ENCODE results near the gene GPR83. TPM values are rescaled to one million over a fixed set of nuclear protein-coding genes. Genes with fewer than 3 reads are reported as not detected.
"Not testable (repeated sequence)": the region's sequence is repeated elsewhere in the genome, so short reads cannot be mapped to it uniquely, and the experiment has no call there.

The GPR83 gene
- total and polyA plus RNA-seq, 2 experiments from 2014 or later, result not detected

GRCh38 chr11:94398101-94398500, 3.1 kb downstream of the GPR83 start:
- no peaks in the 10 kb centered on the region for H3K36me3 ChIP-seq (replicated peaks; ENCODE audit: insufficient read depth, low read depth)
- no peak overlapping the region for H3K4me2 ChIP-seq
- TF ChIP-seq CTCF (IDR thresholded peaks at IDR 0.05; ENCODE audit: poor library complexity) (no peak), EZH2phosphoT487 (IDR thresholded peaks at IDR 0.05; ENCODE audit: low read depth, severe bottlenecking, unreplicated experiment) (no peak), EZH2 (IDR thresholded peaks at IDR 0.05; ENCODE audit: borderline replicate concordance) (no peak)
- H4K20me1 ChIP-seq (ENCODE audit: insufficient read depth, poor library complexity, severe bottlenecking), result no peaks in the 10 kb centered on the region
- H2AFZ ChIP-seq, result no peak overlapping the region
- 98% methylated on average over 5 of the region's 5 CpGs for WGBS (ENCODE audit: low lambda C conversion rate, missing lambda C conversion rate)
- no peaks in the 10 kb centered on the region for H3K79me2 ChIP-seq
- no peak overlapping the region for H3K4me3 ChIP-seq
- no peaks in the 10 kb centered on the region for H3K9me3 ChIP-seq (ENCODE audit: low read depth)
- no peak overlapping the region for H3K27ac ChIP-seq
- no peaks in the 10 kb centered on the region for H3K9me2 ChIP-seq (replicated peaks; ENCODE audit: insufficient read depth)
- H3K27me3 ChIP-seq, result peaks cover 43% of the 10 kb centered on the region
- DNase-seq (ENCODE audit: low spot score), result no peak
- H3K4me1 ChIP-seq (ENCODE audit: insufficient read depth), result peaks cover 4% of the 10 kb centered on the region

- Histone ChIP-seq H3K79me2 (no peaks in the 10 kb centered on the region), H3K4me1 (ENCODE audit: insufficient read depth) (no peaks in the 10 kb centered on the region), H4K20me1 (ENCODE audit: insufficient read depth, poor library complexity, severe bottlenecking) (no peaks in the 10 kb centered on the region), H3K4me3 (no peak overlapping the region), H3K27ac (no peak overlapping the region), H2AFZ (no peak overlapping the region), H3K36me3 (replicated peaks; ENCODE audit: insufficient read depth, low read depth) (no peaks in the 10 kb centered on the region), H3K27me3 (peaks cover 30% of the 10 kb centered on the region), H3K9me3 (ENCODE audit: low read depth) (no peaks in the 10 kb centered on the region), H3K4me2 (no peak overlapping the region), H3K9me2 (replicated peaks; ENCODE audit: insufficient read depth) (no peaks in the 10 kb centered on the region)
- DNase-seq (ENCODE audit: low spot score), result no peak
- TF ChIP-seq EZH2 (IDR thresholded peaks at IDR 0.05; ENCODE audit: borderline replicate concordance), result no peak
- no peak for TF ChIP-seq CTCF (IDR thresholded peaks at IDR 0.05; ENCODE audit: poor library complexity)
- no peak for TF ChIP-seq EZH2phosphoT487 (IDR thresholded peaks at IDR 0.05; ENCODE audit: low read depth, severe bottlenecking, unreplicated experiment)
- 99% methylated on average over 5 of the region's 5 CpGs for WGBS (ENCODE audit: low lambda C conversion rate, missing lambda C conversion rate)
Measured at GRCh38 chr11:94396282-94396681, 4.9 kb downstream of the GPR83 start.

GRCh38 chr11:94391937-94392336, 9.3 kb downstream of the GPR83 start:
- H3K9me2 ChIP-seq (replicated peaks; ENCODE audit: insufficient read depth); H3K9me3 ChIP-seq (ENCODE audit: low read depth); H3K4me1 ChIP-seq (ENCODE audit: insufficient read depth); H3K27me3 ChIP-seq; H3K4me2 ChIP-seq; H3K4me3 ChIP-seq; H3K27ac ChIP-seq; H4K20me1 ChIP-seq (ENCODE audit: insufficient read depth, poor library complexity, severe bottlenecking); DNase-seq (ENCODE audit: low spot score); H2AFZ ChIP-seq; H3K79me2 ChIP-seq; H3K36me3 ChIP-seq (replicated peaks; ENCODE audit: insufficient read depth, low read depth): not testable (repeated sequence)
- WGBS (ENCODE audit: low lambda C conversion rate, missing lambda C conversion rate), result 91% methylated on average over 4 of the region's 4 CpGs

GRCh38 chr11:94379613-94380012, 21.6 kb downstream of the GPR83 start:
- 89% methylated on average over 5 of the region's 5 CpGs for WGBS (ENCODE audit: low lambda C conversion rate, missing lambda C conversion rate)
- Histone ChIP-seq H2AFZ (no peak overlapping the region), H3K4me1 (ENCODE audit: insufficient read depth) (no peaks in the 10 kb centered on the region), H3K9me3 (ENCODE audit: low read depth) (no peaks in the 10 kb centered on the region), H3K4me3 (no peak overlapping the region), H3K36me3 (replicated peaks; ENCODE audit: insufficient read depth, low read depth) (no peaks in the 10 kb centered on the region), H4K20me1 (ENCODE audit: insufficient read depth, poor library complexity, severe bottlenecking) (no peaks in the 10 kb centered on the region), H3K27me3 (no peaks in the 10 kb centered on the region), H3K79me2 (no peaks in the 10 kb centered on the region), H3K9me2 (replicated peaks; ENCODE audit: insufficient read depth) (no peaks in the 10 kb centered on the region), H3K27ac (no peak overlapping the region), H3K4me2 (no peak overlapping the region)
- DNase-seq (ENCODE audit: low spot score), result no peak
- TF ChIP-seq EZH2phosphoT487 (IDR thresholded peaks at IDR 0.05; ENCODE audit: low read depth, severe bottlenecking, unreplicated experiment) (no peak), EZH2 (IDR thresholded peaks at IDR 0.05; ENCODE audit: borderline replicate concordance) (no peak), CTCF (IDR thresholded peaks at IDR 0.05; ENCODE audit: poor library complexity) (no peak)

Measured in hepatocyte (in vitro differentiated cells).